Midbrain (tissue), 1 donor: ENCODE results near the gene ETV7.
"Not testable (repeated sequence)": the region's sequence is repeated elsewhere in the genome, so short reads cannot be mapped to it uniquely, and the experiment has no call there.

ENCODE experiments used
- DNase-seq: peaks from one replicate; lab custom pipeline; 2025; lab: John Stamatoyannopoulos, UW

The ETV7 gene

DNA sequence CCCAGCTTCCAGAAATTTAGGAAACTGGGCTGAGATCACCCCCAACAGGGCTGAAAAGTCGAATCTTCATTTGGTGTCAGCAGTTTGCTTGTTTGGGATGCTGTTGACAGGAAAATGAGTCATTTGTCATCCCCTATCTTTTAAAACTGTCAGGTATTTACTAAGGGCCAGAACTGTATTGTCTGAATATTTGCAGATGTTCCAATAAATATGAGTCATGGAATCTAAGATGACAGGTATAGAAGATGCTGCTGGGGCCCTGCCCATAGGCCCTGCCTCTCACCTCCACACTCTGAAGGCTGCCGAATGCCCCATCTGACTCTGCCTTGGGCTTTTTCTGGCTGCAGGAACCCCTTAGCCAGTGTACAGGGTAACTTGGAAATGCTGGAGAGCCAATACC is 3.9 kb downstream of the ETV7 start:
- DNase-seq, result no peak

DNA sequence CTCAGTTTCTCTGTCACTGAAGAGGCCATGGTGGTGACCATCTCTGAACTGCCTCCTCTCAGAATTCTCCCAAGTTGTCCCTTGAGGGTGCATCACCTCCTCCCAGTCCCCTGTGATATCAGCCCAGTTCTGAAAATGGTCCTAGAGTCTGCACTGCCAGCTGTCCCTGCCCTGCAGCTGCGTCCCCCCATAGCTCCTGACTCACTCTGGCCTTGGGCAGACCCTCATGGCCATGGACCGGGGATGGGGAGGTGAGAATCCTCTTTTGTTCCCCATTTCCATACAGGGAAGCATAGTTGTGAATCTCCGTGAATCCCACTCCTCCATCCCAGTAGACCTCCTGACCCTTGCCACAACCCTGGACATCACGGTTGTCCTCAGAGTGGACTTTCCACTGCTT is 4.5 kb downstream of the ETV7 start:
- no peak for DNase-seq

DNA sequence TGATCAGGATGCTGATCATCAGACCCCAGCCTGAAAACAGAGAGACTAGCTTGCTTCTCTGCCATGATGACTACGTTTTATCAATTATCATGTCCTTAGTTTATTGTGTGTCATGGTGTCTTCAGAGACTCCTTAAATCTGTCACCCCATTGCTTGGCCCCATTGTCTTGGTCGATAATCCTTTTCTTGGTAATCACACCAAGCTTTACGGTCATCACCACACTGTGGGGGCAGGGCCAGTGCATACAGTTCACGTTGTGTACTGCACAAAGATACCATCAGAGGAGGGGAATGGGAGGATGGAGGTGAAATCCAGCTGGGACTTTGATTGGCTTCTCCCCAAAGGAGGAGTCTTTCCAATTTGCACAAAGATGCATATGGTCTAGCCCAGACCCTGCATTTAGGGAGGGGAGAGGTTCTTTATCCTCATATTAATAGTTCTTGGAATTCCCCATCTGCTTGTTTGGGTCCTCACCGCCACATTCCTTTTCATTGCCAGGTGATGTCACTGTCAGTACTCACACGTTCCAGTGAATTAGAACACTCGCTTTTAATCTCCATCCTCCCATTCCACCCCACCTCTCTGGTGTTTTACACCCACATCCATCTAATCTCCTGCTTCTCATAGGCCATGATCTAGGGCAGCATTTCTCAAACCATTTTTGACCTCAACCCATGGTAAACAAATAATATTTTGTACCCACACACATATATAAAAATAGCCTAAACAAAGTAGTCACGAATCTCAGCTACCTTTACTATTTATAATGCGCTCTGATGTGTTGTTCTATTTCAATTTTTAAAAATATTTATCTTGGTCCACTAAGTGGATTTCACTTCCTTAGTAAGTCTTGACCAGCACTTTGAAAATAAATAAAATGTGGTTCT is 5.7 kb downstream of the ETV7 start:
- DNase-seq, result no peak

DNA sequence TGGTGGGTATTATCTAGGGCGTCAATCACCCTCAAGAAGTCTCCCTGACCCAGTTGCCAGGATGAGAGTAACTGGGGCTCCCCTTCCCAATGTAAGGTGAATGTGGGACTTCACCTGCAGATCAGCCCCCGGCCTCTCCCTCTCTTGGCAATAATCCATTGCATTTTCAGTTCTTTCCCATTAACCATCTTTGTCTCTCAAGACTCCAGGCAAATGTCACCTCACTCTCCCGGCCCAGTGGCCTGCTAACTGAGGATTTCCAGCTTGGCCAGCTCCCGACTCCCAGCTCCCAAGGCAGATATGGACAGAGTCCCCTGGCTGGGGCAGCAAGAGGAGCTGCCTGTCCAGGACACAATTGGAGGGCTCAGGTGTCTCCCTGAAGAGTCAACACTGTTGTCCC is 7.3 kb downstream of the ETV7 start:
- DNase-seq, result no peak

DNA sequence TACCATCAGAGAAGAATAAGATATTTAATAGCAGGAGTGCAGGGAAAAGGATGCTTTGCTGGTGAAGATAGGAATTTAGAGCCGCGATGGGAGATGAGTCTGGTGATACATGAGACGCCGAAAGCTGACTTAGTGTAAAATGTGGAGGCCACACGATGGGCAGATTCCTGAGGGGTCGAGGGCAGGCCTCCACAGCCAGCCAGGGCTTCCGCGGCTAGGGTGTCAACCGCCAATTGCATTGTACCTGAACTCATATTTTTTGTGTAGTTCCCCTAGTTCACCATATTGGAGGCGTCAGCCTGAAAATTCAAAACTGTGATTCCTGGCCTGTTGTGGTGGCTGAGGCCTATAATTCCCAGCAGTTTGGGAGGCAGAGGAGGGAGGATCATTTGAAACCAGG is 8.5 kb downstream of the ETV7 start:
- DNase-seq, result no peak

DNA sequence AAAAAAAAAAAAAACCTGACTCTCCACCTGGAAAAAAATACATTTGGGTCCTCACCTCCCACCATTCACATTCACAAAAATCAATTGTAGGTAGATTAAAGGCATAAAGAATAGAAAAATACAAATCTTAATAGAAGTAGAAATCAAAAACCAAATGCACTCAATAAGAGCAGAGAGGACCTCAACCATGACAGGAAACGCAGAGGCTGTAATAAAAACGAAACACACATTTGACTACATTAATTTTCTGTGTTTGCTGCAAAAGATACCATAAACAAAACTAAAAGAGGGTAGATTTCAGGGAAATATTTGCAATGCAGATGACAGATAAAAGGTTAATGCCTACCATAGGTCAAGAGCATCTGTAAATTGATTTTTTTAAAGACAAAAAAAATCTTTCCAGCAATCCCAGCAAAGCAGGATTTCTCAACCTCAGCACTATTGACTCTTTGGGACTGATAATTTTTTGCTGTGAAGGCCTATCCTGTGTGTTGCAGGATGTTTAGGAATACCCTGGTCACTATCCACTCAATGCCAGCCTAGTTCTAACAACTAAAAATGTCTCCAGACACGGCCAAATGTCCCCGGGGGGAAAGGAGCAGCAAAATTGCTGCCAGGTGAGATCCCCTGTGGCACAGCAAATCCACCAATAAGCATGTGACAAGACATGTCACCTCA is 9.1 kb downstream of the ETV7 start:
- no peak for DNase-seq

DNA sequence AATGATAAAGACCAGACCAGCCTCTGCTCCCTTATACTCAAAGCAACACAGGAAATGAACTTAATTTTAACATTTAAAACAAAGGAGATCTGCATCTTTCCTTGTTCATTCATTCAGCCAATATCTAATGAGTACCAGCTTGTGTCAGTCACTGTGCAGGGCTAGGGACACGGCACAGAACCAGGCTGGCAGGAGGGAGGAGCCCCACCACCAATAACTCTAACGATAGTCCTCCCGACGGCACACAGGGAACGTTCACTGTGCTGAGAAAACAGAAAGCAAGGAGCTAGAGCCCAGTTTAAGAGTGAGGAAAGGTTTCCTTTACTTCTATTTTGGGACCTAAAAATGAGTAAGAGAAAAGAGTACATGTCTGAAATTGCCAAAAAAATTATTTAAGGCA is 9.9 kb downstream of the ETV7 start:
- DNase-seq, result no peak

DNA sequence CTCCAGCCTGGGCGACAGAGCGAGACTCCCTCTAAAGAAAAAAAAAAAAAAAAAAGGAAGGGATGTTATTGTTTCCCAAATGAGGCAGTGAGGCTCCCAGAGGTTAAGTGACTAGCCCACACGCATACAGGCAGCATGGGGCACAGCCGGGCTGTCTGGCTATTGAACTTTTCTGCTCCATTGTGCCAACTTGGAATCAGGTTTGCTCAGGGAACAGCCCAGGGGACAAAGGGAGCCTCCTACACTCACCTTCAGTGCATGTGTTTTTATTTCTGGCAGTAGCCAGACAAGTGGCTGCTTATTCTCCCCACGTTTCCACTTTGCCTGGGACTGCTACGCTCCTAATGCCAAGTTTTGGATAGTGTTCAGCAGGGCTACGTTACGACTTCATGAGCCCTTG is 10.7 kb downstream of the ETV7 start:
- no peak for DNase-seq

DNA sequence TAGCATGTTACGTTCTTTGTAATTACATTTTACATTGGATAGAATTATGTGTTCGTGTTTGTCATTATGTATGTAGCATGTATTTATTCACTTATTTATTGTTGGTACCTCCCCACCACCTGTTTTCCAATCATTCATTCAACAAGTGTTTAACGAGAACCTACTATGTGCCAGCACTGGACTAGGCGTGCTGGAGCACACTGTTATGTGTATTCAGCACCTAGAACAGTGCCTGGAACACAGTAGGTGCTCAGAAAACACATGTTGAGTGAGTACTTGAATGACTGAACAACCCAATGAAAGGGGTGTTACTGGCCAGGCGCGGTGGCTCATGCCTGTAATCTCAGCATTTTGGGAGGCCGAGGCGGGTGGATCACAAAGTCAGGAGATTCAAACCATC is 11.3 kb downstream of the ETV7 start:
- DNase-seq, result no peak

DNA sequence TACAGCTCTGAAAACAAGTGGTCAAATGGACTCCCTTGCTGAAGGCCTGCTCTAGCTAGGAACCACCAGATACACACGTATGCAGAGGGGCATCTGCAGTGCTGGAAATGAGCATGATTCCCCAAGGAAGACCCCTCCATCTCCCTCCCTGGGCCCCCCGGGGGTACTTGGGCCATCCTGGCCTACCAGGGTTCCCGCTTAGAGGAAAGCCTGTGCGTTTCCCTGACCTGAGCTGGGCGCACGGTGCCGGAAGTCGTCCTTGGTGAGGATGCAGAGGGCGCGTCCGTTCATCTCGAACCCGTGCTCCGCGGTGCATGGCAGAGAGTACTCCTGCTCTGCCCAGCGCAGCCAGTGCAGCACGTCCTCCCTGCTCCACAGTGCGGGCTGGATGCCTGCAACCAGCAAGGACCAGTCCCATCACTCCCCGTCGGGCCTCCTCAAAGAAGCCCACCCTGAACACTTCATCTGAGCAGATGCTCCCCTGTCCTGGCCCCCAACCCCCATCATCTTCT is 11.8 kb downstream of the ETV7 start:
- DNase-seq, result no peak

DNA sequence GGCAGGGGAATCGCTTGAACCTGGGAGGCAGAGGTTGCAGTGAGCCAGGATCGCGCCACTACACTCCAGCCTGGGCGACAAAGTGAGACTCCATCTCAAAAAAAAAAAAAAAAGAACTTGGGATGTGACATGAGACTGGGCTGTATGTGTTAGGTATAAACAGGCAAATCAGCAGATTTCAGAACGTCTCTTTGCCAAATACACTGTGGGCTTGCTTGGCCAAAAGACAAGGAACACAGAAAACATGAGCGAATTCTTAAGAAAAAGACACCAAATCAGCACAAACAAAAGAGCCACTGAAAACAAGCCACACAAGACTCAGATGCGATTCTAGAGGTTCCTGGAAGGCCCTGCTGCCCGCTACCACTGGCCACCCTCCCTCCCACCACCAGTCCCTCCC is 12.5 kb downstream of the ETV7 start:
- no peak for DNase-seq

DNA sequence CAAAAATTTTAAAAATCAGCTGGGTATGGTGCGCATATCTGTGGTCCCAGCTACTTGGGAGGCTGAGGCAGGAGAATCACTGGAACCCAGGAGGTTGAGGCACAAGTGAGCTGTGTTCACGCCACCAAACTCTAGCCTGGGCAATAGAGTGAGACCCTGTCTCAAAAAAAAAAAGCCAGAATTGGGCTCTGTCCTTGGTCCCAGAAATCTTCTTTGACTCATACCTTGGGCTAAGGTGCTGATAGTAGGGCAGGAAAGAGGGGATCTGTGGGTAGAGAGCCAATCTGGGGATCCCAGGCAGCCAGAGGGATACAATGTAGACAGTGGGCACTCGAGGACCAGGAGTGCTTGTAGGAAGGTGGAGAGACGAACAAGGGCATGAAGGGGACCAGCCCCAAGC is 13.3 kb downstream of the ETV7 start:
- DNase-seq, result no peak

DNA sequence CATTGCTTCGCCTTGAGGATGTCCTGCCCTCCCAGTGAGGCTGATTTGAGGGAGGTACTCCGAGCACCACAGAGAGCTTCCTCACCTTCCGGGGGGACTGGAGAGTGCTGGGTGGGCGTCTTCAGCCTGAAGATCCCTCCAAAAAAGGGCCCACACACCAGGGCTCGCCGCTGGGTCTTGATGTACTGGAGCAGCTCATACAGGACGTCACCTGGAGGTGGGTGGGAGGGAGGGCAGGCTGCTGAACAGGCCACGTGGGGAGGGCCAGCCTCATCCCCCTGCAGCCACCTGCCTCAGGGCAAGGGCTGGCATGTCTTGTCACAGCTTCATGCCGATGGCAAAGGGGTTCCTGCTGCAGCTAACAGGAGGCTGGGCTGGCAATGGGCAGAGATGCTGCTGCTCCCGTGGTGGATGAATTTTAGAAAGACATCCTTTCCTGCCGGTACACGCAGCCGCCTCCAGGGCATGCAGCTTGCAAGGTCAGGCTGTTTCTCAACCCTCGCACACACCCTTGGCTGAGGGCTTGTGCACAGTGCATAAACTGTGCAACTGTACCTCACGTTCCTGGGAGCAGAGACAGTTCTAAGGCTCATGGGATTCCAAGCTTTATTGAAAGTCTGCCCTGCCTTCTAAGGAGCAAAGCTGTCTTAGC is 14.0 kb downstream of the ETV7 start:
- DNase-seq, result no peak

DNA sequence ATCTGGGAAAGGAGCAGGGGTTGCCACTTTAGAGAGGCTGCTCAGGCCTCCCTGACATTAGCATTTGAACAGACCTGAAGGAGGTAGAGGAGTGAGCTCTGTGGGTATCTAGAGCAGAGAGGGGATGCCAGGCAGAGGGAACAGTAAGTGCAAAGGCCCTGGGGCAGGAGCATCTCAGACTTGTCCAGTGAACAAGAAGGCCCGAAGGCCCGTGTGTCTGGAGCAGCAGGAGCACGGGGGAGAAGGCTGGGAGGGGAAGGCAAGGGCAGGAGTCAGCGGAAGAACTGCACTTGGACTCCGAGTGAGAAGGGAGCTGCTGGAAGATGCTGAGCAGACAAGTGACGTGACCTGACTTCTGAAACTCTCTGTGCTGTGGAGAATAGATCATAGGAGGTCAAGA is 15.4 kb downstream of the ETV7 start:
- DNase-seq, result no peak

DNA sequence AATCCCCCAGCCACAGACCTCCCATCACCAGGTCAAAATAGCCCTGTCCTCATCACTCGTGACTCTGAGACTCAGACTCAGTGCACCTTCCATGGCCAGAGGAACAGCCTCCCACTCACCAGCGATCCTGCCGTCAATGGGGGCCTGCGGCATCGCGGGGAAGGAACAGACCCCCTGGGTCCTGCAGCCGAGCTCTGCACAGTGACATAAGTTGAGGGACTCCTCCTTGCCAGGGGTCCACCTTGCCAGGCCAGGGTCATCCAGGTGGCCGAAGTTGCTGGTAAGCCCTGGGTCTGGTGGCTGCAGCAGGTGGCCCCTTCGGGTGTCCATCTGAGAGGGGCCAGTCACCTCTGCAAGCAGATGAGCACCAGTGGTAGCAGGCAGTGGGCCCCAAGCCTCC is 16.3 kb downstream of the ETV7 start:
- DNase-seq, result no peak

DNA sequence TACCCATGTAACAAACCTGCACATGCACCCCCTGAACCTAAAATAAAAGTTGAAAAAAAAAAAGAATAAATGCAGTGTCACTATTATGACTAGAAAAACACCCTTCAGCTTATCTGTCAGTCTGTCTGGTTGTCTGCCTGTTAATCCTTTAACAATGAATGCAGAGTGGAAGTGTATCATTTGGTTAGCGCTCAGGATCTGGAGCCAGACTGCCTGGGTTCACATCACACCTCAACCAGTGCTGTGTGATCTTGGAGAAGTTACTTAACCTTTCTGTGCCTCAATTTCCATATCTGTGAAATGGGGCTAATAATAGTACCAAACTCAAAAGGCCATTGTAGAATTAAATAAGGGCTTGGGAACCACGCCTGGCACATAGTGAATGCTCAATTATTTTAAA is 16.8 kb downstream of the ETV7 start:
- no peak for DNase-seq

DNA sequence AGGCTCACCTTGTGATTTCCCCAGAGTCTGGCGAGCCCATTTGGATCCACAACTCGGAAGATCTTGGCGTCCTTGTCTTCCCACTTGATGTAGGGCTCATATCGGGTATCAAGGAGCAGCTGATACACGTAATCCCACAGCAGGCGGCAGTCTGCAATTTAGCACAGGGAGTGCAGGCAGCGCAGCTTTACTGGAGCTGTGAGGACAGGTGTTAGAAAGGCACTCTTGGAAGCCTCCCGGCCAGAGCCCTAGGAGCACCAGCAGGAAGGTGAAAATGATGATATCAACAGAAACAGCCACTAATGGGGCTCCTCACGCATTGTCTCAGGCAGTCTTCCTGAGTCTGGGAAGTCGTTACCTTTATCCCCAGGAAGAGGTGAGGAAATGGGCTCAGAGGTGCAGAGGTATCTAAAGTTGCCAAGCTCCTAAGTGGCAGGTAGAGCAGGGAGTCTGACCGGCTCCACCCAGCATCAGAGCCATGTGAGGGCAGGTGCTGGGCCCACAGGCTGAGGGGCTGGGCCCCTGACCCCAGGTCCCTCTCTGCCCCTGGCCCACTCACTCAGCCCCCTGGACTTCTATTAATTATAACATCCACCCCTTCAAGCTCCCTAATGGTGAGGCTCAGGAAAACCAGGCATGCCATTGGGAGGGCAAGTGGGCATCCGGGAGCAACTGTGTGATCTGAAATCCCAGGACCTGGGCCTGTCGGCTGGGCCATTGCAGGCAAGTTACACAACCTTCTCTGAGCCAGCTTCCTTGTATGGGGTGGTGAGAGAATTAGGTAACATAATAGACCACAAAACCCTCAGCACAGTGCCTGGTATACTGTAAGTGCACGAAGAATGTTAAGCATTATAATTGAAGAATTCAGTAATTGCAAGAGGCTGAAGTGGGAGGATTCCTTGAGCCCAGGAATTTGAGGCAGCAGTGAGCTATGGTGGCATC is 18.3 kb downstream of the ETV7 start:
- no peak for DNase-seq

DNA sequence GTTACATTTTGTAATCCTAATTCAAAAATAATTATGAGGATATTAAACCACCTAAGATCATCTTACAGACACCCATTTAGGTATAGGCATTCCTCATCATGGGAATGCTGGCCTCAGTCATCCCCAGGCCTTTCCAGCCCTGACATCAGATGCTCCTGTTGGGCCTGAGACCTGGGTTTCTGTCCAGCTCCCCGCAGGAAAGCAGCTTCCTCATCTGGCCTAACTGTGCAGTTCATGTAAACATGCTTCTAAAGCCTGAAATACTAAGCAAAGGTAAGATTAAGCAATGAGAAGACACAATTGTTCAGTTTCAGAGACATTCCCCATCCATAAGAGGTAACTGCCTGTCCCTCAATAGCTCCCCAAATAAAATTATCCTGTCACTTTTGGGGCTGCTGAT is 19.0 kb downstream of the ETV7 start:
- DNase-seq, result no peak

DNA sequence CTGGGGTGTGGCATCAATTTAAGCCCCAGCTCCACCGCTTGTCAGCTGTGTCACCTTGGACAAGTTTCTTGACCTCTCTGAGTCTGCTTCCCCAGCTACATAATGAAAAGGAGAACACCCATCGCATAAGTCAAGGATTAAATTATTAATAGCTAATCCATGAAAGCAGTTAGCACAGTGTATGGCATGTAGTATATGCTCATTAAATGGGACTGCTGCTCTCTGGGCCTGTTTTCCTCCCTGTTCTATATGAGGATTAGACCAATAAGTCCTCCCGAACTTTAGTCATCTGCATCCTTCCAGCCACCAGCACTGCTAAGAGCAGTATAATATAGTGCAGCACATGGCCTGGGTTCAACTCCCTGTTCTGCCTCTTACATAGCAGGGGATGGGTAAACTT is 19.7 kb downstream of the ETV7 start:
- DNase-seq, result no peak

DNA sequence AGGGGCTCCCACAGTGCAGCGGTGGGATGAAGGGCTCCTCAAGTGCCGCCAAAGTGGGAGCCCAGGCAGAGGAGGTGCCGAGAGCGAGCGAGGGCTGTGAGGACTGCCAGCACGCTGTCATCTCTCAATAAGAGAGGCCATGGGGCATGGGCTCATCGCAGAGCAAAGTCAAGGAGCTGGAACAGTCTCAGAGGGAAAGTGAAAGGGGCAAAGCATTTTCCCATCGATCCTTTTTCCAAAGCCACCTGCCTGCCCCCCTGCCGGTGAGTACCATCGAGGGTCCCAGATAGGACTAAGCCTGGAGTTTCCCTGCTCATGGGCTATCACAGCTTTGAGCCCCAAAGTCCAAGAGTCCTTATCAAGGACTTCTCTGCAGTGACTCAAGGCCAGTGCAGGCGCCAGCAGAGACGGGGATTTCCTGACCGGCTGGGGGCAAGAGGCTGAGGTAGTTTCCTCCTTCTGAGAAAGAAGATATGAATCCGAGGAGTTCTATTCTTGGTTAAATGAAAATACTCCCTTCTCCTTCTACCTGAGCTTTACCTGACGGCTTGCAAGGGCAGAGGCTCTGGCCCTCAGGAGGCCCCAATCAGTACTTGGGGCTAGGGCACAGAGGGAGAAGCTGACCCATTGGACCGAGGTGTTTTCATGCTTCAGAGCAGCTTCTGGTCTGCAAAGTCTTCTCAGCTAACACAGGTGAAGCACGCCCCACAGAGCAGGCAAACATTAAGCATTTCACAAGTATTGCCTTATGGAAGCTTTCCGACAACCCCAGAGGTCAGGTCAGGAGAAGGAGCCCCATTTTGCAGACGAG is 22.6 kb downstream of the ETV7 start:
- no peak for DNase-seq

DNA sequence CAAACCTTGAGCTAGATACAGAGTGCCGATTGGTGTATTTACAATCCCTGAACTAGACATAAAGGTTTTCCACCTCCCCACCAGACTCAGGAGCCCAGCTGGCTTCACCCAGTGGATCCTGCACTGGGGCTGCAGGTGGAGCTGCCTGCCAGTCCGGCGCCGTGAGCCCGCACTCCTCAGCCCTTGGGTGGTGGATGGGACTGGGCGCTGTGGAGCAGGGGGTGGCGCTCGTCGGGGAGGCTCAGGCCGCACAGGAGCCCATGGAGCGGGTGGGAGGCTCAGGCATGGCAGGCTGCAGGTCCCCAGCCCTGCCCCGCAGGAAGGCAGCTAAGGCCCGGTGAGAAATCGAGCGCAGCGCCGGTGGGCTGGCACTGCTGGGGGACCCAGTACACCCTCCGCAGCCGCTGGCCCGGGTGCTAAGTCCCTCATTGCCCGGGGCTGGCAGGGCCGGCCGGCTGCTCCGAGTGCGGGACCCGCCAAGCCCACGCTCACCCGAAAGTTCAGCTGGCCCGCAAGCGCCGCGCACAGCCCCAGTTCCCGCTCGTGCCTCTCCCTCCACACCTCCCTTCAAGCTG is 23.3 kb downstream of the ETV7 start:
- not testable (repeated sequence) for DNase-seq
